Astrocyte (in vitro differentiated cells and primary cell): ENCODE results near the gene OMD.

Experiments
- CTCF ChIP-seq: IDR thresholded peaks from 2 replicates; pipeline ENCODE4 v1.5.1; 2011; ENCODE audit warnings: low read depth, mild to moderate bottlenecking, inconsistent platforms, low read length, moderate library complexity; ENCODE audit not compliant: insufficient read depth
- EZH2 ChIP-seq: IDR thresholded peaks from 2 replicates; pipeline ENCODE4 v1.6.1; 2012; ENCODE audit warnings: mild to moderate bottlenecking, low read length, inconsistent platforms; ENCODE audit not compliant: insufficient read depth

GRCh38 chr9:92384375-92384774 lies 39.9 kb downstream of the OMD start:
- TF ChIP-seq CTCF (no peak), EZH2 (no peak)
